Spleen (tissue), 7 donors: ENCODE results near the gene MID1.

Experiments used
- POLR2A ChIP-seq, 3 donors: fragments of 450-650 bp; IDR thresholded peaks; one replicate each; pipeline ENCODE4 v1.5.1; 2017; ENCODE audit warnings: antibody characterized with exemption in 3 of 3, mild to moderate bottlenecking in 1 of 3
- TF ChIP-seq, protein P1 (sequence below), 11 experiments: fragments of 200-600 bp in 7 of 11; fragments of 450-650 bp in 4 of 11; sonication (generic) in 4 of 11; IDR thresholded peaks in 8 of 11; conservative IDR thresholded peaks in 3 of 11; 1 replicate in 7 of 11; 2 replicates in 4 of 11; pipeline versions ENCODE4 v1.4.0 to v1.8.0; 2016 to 2021; ENCODE audit warnings: antibody characterized with exemption in 11 of 11, inconsistent platforms in 4 of 11, mild to moderate bottlenecking in 1 of 11
- donor health status: DM: no; HTN: no; CAD: no; lungs with moderate emphysema.
- donor health status: DM: no; HTN: no; CAD: no.
- donor health status: DM: no; HTN: no; CAD: no.

DNA sequence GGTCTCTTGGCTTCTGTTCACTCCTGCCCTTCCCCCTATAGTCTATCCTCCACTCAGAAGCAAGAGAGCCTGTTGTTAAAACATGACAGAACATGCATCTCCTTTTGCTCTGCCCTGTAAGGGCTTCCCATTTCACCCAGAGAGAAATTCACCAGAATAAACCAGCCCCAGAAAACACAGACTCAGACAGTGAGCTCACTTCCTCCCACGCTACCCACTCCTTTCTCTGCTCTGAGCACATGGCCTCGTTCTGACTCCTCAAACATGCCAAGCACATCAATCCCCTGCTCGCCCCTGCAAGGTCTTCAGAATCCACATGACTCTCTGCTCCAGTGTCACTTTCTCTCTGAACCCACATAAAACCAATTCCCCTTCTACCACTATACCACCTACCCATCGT, 50.4 kb downstream of the MID1 start:
- TF ChIP-seq, protein P1, sequence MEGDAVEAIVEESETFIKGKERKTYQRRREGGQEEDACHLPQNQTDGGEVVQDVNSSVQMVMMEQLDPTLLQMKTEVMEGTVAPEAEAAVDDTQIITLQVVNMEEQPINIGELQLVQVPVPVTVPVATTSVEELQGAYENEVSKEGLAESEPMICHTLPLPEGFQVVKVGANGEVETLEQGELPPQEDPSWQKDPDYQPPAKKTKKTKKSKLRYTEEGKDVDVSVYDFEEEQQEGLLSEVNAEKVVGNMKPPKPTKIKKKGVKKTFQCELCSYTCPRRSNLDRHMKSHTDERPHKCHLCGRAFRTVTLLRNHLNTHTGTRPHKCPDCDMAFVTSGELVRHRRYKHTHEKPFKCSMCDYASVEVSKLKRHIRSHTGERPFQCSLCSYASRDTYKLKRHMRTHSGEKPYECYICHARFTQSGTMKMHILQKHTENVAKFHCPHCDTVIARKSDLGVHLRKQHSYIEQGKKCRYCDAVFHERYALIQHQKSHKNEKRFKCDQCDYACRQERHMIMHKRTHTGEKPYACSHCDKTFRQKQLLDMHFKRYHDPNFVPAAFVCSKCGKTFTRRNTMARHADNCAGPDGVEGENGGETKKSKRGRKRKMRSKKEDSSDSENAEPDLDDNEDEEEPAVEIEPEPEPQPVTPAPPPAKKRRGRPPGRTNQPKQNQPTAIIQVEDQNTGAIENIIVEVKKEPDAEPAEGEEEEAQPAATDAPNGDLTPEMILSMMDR (IDR thresholded peaks at IDR 0.05 in 8 of 11, conservative IDR thresholded peaks at IDR 0.05 in 3 of 11) = no peak
- TF ChIP-seq POLR2A (IDR thresholded peaks at IDR 0.05) = no peak
